H1 (cell line): Measurements from ENCODE around the gene ZDHHC8.

ENCODE experiments used
- EP300 ChIP-seq, 2 experiments: IDR thresholded peaks; 1 replicate in 1 of 2; 2 replicates in 1 of 2; pipeline ENCODE4 v1.6.1; 2011 to 2012; ENCODE audit warnings: low read depth in 2 of 2, low read length in 2 of 2, mild to moderate bottlenecking in 2 of 2, borderline replicate concordance in 1 of 2, inconsistent platforms in 1 of 2, moderate library complexity in 1 of 2
- EZH2 ChIP-seq: fragments of 200-600 bp; sonication (generic); IDR thresholded peaks from 2 replicates; pipeline ENCODE4 v1.7.1; 2012; ENCODE audit warnings: low read depth, mild to moderate bottlenecking, moderate library complexity, low read length, inconsistent platforms; ENCODE audit not compliant: severe bottlenecking
- MAFK ChIP-seq: IDR thresholded peaks from 2 replicates; pipeline ENCODE4 v1.6.1; 2012; ENCODE audit warnings: low read depth, mild to moderate bottlenecking, improper control_type of control experiment, low read length
- RNF2 ChIP-seq: fragments of 200-900, 300-1000 bp; sonication (generic); IDR thresholded peaks from 2 replicates; pipeline ENCODE4 v1.7.1; 2016; ENCODE audit warnings: borderline replicate concordance, low read depth, mild to moderate bottlenecking, antibody characterized with exemption, low read length; ENCODE audit not compliant: poor library complexity, severe bottlenecking; ENCODE audit errors: missing control alignments
- SP1 ChIP-seq: IDR thresholded peaks from 2 replicates; pipeline ENCODE4 v1.6.1; 2011; ENCODE audit warnings: low read depth, low read length
- TAF1 ChIP-seq: IDR thresholded peaks from 2 replicates; pipeline ENCODE4 v1.6.1; 2011; ENCODE audit warnings: mild to moderate bottlenecking, low read depth, low read length
- TF ChIP-seq, protein P1 (sequence below), 3 experiments: IDR thresholded peaks; 1 replicate in 2 of 3; 2 replicates in 1 of 3; pipeline versions ENCODE4 v1.5.1 to v1.6.1; 2011; ENCODE audit warnings: low read length in 3 of 3, mild to moderate bottlenecking in 3 of 3, inconsistent platforms in 2 of 3, low read depth in 1 of 3, moderate library complexity in 1 of 3; ENCODE audit not compliant: insufficient read depth in 1 of 3; ENCODE audit errors: control extremely low read depth in 1 of 3

DNA sequence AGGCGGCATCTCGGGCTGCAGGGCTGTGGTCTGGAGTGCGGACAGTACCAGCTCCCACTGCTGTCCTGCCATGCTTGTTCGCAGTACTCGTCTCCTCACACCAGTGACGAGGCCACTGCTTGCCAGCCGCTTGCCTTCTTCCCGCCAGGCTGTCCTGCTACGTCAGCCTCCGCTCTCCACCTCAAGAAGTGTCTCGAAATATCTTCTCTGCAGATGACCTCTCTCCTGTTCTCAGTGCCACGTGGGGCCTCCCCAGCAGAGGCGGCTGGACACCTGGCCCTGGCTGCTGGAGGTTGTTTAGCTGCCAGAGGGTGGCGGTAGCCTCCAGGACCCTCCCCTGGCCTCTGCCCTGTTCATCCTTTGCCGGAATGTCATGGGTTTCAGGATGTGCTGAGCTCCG is 22.3 kb downstream of the ZDHHC8 start:
- TF ChIP-seq EP300 (IDR thresholded peaks at IDR 0.05; ENCODE audit: borderline replicate concordance in 1 of 2, low read depth in 2 of 2, low read length in 2 of 2) = no peak
- no peak for TF ChIP-seq EZH2
- no peak for TF ChIP-seq TAF1
- TF ChIP-seq, protein P1, sequence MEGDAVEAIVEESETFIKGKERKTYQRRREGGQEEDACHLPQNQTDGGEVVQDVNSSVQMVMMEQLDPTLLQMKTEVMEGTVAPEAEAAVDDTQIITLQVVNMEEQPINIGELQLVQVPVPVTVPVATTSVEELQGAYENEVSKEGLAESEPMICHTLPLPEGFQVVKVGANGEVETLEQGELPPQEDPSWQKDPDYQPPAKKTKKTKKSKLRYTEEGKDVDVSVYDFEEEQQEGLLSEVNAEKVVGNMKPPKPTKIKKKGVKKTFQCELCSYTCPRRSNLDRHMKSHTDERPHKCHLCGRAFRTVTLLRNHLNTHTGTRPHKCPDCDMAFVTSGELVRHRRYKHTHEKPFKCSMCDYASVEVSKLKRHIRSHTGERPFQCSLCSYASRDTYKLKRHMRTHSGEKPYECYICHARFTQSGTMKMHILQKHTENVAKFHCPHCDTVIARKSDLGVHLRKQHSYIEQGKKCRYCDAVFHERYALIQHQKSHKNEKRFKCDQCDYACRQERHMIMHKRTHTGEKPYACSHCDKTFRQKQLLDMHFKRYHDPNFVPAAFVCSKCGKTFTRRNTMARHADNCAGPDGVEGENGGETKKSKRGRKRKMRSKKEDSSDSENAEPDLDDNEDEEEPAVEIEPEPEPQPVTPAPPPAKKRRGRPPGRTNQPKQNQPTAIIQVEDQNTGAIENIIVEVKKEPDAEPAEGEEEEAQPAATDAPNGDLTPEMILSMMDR (IDR thresholded peaks at IDR 0.05; ENCODE audit: control extremely low read depth in 1 of 3, insufficient read depth in 1 of 3, low read depth in 1 of 3, low read length in 3 of 3) = peak; percentile 39 to 47 (median 44)
- TF ChIP-seq RNF2 = no peak
- no peak for TF ChIP-seq MAFK
- no peak for TF ChIP-seq SP1
